Left lung (tissue), 10 donors: ENCODE data around the gene CGN. TPM values are rescaled to one million over a fixed set of nuclear protein-coding genes. Genes with fewer than 3 reads are reported as not detected.

Experiments
- ATAC-seq: fragments of 200-7000 bp; cut with Tn5 transposase; one replicate; pipeline ENCODE4 v1.9.1; 2020; ENCODE audit warnings: moderate library complexity
- DNase-seq, 4 donors: peaks; one replicate each; pipeline ENCODE4 v3.0.0-alpha.2; 2013 to 2020
- H3K27ac ChIP-seq, 2 donors: fragments of 200-600 bp; sonication (generic) in 1 of 2; one replicate each; pipeline versions ENCODE4 v1.5.0 to v1.8.0; 2020 to 2021
- H3K27me3 ChIP-seq, 2 donors: fragments of 200-600 bp; sonication (generic) in 1 of 2; one replicate each; pipeline versions ENCODE4 v1.5.0 to v1.8.0; 2020 to 2021
- H3K36me3 ChIP-seq, 2 donors: fragments of 200-600 bp; sonication (generic) in 1 of 2; one replicate each; pipeline versions ENCODE4 v1.5.0 to v1.8.0; 2020 to 2021
- H3K4me1 ChIP-seq, 2 donors: fragments of 200-600 bp; one replicate each; pipeline ENCODE4 v1.8.0; 2021
- H3K4me3 ChIP-seq, 2 donors: fragments of 200-600 bp; sonication (generic) in 1 of 2; one replicate each; pipeline versions ENCODE4 v1.5.0 to v1.8.0; 2020 to 2021; ENCODE audit warnings: mild to moderate bottlenecking in 1 of 2
- H3K9me3 ChIP-seq, 2 donors: fragments of 200-600 bp; sonication (generic) in 1 of 2; one replicate each; pipeline versions ENCODE4 v1.5.0 to v1.8.0; 2020 to 2021
- intact Hi-C, 2 donors: fragments of 100-400 bp; cut with DNase I; formaldehyde crosslinking; loops; one replicate each; pipeline versions ENCODE4 v1.11.2 to v1.14.2; 2022
- polyA plus RNA-seq, 6 donors: library from polyadenylated mRNA; unstranded; fragments of 120-200 nt; gene quantifications; one replicate each; pipeline ENCODE4 v1.2.1, GENCODE V29; 2013; ENCODE audit not compliant: insufficient read length in 6 of 6
- total RNA-seq, 2 donors: library from RNA; stranded (reverse); fragmentation: NEBNext Ultra II Directional; extraction: Animal tissue kit (Norgen Biotek cat#: 25700); gene quantifications; one replicate each; pipeline ENCODE4 v1.2.1, GENCODE V29; 2021
- TF ChIP-seq, protein P1 (sequence below), 2 donors: fragments of 200-600 bp; sonication (generic) in 1 of 2; IDR thresholded peaks; one replicate each; pipeline versions ENCODE4 v1.5.0 to v1.8.0; 2021; ENCODE audit warnings: antibody characterized with exemption in 2 of 2
- donor health status: DM: no; HTN: yes; CAD: no.
- donor health status: DM: no; HTN: no; CAD: no.

Gene CGN
- total and polyA plus RNA-seq, 8 donors: 32.8 to 83.0 (median 47.9) TPM

- H3K27ac ChIP-seq: no peak overlapping the region
- no peaks in the 10 kb centered on the region for H3K36me3 ChIP-seq
- H3K27me3 ChIP-seq: no peaks in the 10 kb centered on the region
- H3K9me3 ChIP-seq: no peaks in the 10 kb centered on the region
- intact Hi-C loops: no loop called here
- no peak for DNase-seq
- no peak overlapping the region for H3K4me3 ChIP-seq
- TF ChIP-seq, protein P1, sequence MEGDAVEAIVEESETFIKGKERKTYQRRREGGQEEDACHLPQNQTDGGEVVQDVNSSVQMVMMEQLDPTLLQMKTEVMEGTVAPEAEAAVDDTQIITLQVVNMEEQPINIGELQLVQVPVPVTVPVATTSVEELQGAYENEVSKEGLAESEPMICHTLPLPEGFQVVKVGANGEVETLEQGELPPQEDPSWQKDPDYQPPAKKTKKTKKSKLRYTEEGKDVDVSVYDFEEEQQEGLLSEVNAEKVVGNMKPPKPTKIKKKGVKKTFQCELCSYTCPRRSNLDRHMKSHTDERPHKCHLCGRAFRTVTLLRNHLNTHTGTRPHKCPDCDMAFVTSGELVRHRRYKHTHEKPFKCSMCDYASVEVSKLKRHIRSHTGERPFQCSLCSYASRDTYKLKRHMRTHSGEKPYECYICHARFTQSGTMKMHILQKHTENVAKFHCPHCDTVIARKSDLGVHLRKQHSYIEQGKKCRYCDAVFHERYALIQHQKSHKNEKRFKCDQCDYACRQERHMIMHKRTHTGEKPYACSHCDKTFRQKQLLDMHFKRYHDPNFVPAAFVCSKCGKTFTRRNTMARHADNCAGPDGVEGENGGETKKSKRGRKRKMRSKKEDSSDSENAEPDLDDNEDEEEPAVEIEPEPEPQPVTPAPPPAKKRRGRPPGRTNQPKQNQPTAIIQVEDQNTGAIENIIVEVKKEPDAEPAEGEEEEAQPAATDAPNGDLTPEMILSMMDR (IDR thresholded peaks at IDR 0.05): no peak
- peaks cover 0 to 7% of the 10 kb centered on the region in 2 donors for H3K4me1 ChIP-seq
- no peak for ATAC-seq
Measured at GRCh38 chr1:151499365-151499764, 11.8 kb upstream of the CGN start.

- H3K27me3 ChIP-seq: no peaks in the 10 kb centered on the region
- TF ChIP-seq, protein P1 (IDR thresholded peaks at IDR 0.05): no peak
- no peaks in the 10 kb centered on the region for H3K36me3 ChIP-seq
- H3K4me3 ChIP-seq: no peak overlapping the region
- DNase-seq (no peak), ATAC-seq (no peak)
- peaks cover 0 to 2% of the 10 kb centered on the region in 2 donors for H3K4me1 ChIP-seq
- no peaks in the 10 kb centered on the region for H3K9me3 ChIP-seq
- intact Hi-C loops: no loop called here
- H3K27ac ChIP-seq: no peak overlapping the region
Measured at GRCh38 chr1:151499930-151500329, 11.3 kb upstream of the CGN start.

- Histone ChIP-seq H3K36me3 (no peaks in the 10 kb centered on the region), H3K9me3 (no peaks in the 10 kb centered on the region), H3K27ac (no peak overlapping the region), H3K4me1 (no peaks in the 10 kb centered on the region), H3K27me3 (no peaks in the 10 kb centered on the region), H3K4me3 (no peak overlapping the region)
- no peak for ATAC-seq
- intact Hi-C loops: no loop called here
- TF ChIP-seq, protein P1 (IDR thresholded peaks at IDR 0.05): no peak
- DNase-seq: no peak
Measured at GRCh38 chr1:151501474-151501873, 9.7 kb upstream of the CGN start.

GRCh38 chr1:151502035-151502700 lies 9.0 kb upstream of the CGN start:
- H3K4me3 ChIP-seq: no peak overlapping the region
- no peaks in the 10 kb centered on the region for H3K36me3 ChIP-seq
- no peak overlapping the region for H3K27ac ChIP-seq
- intact Hi-C loops: no loop called here
- TF ChIP-seq, protein P1 (IDR thresholded peaks at IDR 0.05): no peak
- DNase-seq (no peak), ATAC-seq (peak; percentile 19)
- H3K4me1 ChIP-seq: no peaks in the 10 kb centered on the region
- H3K9me3 ChIP-seq: no peaks in the 10 kb centered on the region
- no peaks in the 10 kb centered on the region for H3K27me3 ChIP-seq

DNA sequence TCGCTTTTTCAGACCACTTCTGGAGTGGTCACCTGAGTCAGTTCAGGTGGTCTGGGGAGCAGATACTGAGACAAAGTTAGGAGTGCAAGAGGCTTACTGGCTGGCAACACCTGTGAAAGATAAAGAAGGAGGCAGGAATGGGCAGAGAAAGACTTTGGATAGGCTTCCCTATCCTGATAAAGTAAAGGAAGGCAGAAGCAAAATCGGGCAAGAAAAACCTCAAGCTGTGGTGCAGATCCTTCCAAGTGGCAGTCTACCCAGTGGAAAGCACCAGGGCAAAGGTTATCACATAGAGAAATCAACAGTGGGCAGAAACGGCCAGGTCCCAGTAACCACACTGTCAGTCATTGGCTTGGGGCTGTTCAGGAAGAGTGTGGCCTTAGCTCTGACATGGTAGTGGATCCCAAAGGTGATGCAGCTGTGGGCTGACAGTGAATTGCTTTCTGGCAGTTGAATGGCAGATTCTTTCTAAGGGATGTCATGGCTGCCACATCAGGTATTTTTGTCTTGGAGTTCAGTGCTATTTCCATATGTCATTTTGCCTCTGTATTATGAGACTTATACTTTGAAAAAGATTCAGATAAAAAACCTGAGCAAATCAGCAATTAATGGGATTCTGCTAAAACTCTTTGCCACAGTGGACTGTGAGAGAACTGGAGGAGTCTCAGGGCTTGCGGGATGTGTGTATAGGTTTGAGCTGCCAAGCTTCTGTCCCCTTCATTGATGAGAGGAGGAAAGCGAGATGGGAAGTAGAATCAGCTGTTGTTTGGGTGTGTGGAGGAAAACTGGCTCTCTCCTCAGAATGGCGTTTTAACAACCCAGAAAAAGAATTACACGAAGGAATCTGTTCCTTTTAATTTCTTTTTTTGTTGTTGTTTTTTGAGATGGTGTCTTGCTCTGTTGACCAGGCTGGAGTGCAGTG lies 8.1 kb upstream of the CGN start:
- Histone ChIP-seq H3K27ac (no peak overlapping the region), H3K36me3 (no peaks in the 10 kb centered on the region), H3K4me1 (no peaks in the 10 kb centered on the region), H3K4me3 (no peak overlapping the region), H3K27me3 (no peaks in the 10 kb centered on the region), H3K9me3 (no peaks in the 10 kb centered on the region)
- TF ChIP-seq, protein P1 (IDR thresholded peaks at IDR 0.05): no peak
- intact Hi-C loops: no loop called here
- ATAC-seq (no peak), DNase-seq (no peak)
